Measurements from ENCODE around the gene KRT73.

Gene KRT73

DNA sequence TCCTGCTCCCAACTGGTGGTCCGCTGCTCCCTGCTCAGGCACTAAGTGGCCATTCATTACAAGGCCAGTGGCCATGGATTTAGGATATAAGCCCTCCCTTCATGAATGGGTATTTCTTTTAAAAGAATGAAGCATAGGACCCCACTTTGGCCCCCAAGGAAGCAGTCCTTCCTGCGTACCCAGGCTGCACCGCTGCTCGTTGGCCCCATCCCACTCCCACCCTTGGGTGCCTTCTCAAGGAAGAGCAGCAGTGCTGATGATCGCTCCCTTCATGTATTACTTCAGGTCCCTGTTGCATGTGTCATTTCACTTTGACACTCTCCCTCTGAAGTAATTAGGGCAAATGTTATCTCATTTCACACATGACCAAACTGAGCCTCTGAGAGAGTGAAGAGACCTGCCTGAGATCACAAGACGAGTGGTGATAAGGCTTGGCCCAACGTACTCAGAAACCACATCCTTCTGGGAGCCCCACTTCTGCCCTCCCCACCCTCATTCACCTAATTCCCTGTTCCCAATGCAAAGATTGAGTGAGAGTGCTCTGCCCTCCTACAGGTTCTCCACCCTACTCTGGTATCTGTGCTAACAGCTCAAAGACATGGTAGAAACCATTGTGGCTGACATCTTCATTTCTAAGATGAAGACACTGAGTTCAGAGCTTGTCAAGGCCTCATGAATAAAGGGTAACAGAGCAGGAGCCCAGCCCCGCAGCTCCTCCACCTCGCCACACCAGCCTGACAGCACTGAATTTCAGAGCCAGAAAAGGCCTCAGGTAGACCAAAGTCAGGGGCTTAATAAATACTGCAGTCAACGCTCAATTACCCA, 43.9 kb upstream of the KRT73 start:
- ChIA-PET POLR2A (no interaction called here), CTCF (no interaction called here)
- no peak for DNase-seq (ENCODE audit: extremely low spot score)
- TF ChIP-seq CTBP1 (IDR thresholded peaks at IDR 0.05; ENCODE audit: borderline replicate concordance), result no peak
- no peak for TF ChIP-seq NFRKB (IDR thresholded peaks at IDR 0.05)
- TF ChIP-seq SP1 (IDR thresholded peaks at IDR 0.05), result no peak
- no peak for TF ChIP-seq ARNT (IDR thresholded peaks at IDR 0.05)
- TF ChIP-seq FOXM1 (IDR thresholded peaks at IDR 0.05; ENCODE audit: borderline replicate concordance), result no peak
- no peak for TF ChIP-seq L3MBTL2 (conservative IDR thresholded peaks at IDR 0.05)
- no peak for TF ChIP-seq BHLHE40 (IDR thresholded peaks at IDR 0.05; ENCODE audit: borderline replicate concordance)
- TF ChIP-seq LEF1 (IDR thresholded peaks at IDR 0.05; ENCODE audit: borderline replicate concordance), result no peak
- TF ChIP-seq FOXK2 (IDR thresholded peaks at IDR 0.05), result no peak
- TF ChIP-seq HDGF (IDR thresholded peaks at IDR 0.05; ENCODE audit: borderline replicate concordance), result no peak
- TF ChIP-seq ELF4 (IDR thresholded peaks at IDR 0.05), result no peak

DNA sequence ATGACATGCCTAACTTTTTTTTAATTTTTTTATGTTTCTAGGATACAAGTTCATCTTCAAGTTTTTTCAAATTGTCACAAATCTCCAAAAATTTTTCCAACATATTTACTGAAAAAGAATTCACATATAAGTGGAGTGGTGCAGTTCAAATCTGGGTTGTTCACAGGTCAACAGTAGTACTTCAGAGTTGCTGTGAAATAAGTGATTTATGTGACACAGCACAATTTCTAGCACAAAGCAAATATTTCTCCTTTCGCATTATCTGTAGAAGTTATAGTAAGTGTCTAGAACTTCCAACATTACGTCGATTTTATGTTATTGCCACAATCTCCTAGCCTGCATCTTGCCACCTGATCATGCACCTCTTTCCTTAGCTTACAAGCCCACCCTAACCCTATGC, 43.3 kb upstream of the KRT73 start:
- no peak for DNase-seq (ENCODE audit: extremely low spot score)
- ChIA-PET POLR2A (no interaction called here), CTCF (no interaction called here)
- no peak for TF ChIP-seq SP1 (IDR thresholded peaks at IDR 0.05)

DNA sequence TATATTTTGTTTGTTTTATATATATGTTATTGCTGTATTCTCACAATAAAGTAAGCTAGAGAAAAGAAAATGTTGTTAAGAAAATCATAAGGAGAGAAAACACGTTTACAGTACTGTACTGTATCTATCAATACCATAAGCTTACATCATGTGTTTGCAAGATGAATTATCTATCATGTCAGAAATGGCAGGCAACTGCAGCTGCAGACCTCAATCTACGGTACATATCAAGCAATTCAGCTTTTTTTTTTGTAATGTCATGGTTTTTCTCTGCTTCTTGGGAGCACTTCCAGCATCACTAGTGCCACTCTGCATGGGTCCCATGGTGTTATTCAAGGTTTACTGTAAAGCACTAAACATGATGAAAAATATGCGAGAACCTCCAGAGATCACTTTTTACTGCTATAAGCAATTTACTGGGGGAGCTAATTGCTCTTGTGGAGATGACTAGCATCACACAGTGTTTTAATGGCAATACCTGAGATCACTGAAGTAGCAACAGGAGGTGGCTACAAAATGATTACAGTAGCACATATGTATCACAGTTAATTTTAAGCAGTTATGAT, 42.7 kb upstream of the KRT73 start:
- ChIA-PET POLR2A (no interaction called here), CTCF (interaction anchor here (0.6 kb wide), 1 partner anchor 1240 kb away, joined by 3 read pairs; no protein-coding TSS in a partner anchor)
- no peak for DNase-seq (ENCODE audit: extremely low spot score)
- TF ChIP-seq LEF1 (IDR thresholded peaks at IDR 0.05; ENCODE audit: borderline replicate concordance), result no peak
- TF ChIP-seq FOXM1 (IDR thresholded peaks at IDR 0.05; ENCODE audit: borderline replicate concordance), result no peak
- no peak for TF ChIP-seq HDGF (IDR thresholded peaks at IDR 0.05; ENCODE audit: borderline replicate concordance)
- TF ChIP-seq CTBP1 (IDR thresholded peaks at IDR 0.05; ENCODE audit: borderline replicate concordance), result no peak
- no peak for TF ChIP-seq ARNT (IDR thresholded peaks at IDR 0.05)
- TF ChIP-seq NFRKB (IDR thresholded peaks at IDR 0.05), result no peak
- no peak for TF ChIP-seq BHLHE40 (IDR thresholded peaks at IDR 0.05; ENCODE audit: borderline replicate concordance)
- no peak for TF ChIP-seq ZNF384 (IDR thresholded peaks at IDR 0.05)
- TF ChIP-seq ELF4 (IDR thresholded peaks at IDR 0.05), result no peak
- no peak for TF ChIP-seq FOXA1 (IDR thresholded peaks at IDR 0.05)
- no peak for TF ChIP-seq TARDBP (IDR thresholded peaks at IDR 0.05)
- TF ChIP-seq SP1 (IDR thresholded peaks at IDR 0.05), result no peak
- no peak for TF ChIP-seq SUZ12 (IDR thresholded peaks at IDR 0.05)
- no peak for TF ChIP-seq FOXK2 (IDR thresholded peaks at IDR 0.05)

DNA sequence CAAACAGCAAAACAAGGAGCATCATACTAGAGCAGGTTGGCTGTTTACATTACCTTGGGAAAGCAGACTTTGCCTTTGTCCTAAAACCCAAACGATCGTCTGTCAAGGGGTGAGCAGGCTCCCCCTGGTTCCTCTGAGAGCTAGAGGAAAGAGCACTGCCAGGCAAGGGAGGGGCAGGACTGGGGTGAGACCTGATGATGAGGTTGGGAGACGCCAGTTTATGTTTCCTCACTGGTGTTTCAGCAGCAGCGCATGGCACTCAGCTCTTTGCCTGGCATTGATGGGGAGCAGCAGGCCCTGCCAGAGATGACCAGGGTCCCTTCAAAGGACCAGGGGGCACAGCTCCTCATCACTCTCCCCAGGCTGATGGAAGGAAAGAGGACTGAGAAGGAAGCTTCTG, 41.6 kb upstream of the KRT73 start:
- no peak for TF ChIP-seq L3MBTL2 (conservative IDR thresholded peaks at IDR 0.05)
- TF ChIP-seq, protein P1, sequence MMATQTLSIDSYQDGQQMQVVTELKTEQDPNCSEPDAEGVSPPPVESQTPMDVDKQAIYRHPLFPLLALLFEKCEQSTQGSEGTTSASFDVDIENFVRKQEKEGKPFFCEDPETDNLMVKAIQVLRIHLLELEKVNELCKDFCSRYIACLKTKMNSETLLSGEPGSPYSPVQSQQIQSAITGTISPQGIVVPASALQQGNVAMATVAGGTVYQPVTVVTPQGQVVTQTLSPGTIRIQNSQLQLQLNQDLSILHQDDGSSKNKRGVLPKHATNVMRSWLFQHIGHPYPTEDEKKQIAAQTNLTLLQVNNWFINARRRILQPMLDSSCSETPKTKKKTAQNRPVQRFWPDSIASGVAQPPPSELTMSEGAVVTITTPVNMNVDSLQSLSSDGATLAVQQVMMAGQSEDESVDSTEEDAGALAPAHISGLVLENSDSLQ (IDR thresholded peaks at IDR 0.05), result no peak
- no peak for TF ChIP-seq FOXM1 (IDR thresholded peaks at IDR 0.05; ENCODE audit: borderline replicate concordance)
- no peak for TF ChIP-seq LEF1 (IDR thresholded peaks at IDR 0.05; ENCODE audit: borderline replicate concordance)
- TF ChIP-seq BHLHE40 (IDR thresholded peaks at IDR 0.05; ENCODE audit: borderline replicate concordance), result no peak
- ChIA-PET CTCF (no interaction called here), POLR2A (no interaction called here)
- no peak for DNase-seq (ENCODE audit: extremely low spot score)

DNA sequence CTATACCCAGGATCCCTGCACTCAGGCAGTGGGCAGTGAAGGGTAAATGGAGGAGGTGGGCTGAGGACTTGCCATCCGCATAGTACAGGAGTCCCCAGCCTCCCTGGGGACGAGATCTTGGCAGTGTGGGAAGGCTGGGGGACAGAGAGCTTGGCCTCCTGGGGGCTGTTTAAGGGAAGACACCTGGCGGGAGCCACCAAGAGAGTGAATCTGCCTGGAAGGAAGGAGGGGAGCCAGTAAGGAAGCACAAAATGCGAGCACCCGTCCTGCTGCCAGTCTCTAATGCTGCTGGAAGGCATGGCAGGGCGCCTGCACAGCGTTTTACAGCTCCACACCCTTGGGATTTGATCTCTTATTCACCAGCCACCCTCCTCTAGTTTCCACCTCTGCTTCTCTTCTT, 41.0 kb upstream of the KRT73 start:
- CTCF ChIA-PET, result no interaction called here
- POLR2A ChIA-PET, result no interaction called here
- TF ChIP-seq FOXK2 (IDR thresholded peaks at IDR 0.05) (no peak), LEF1 (IDR thresholded peaks at IDR 0.05; ENCODE audit: borderline replicate concordance) (no peak), NFRKB (IDR thresholded peaks at IDR 0.05) (no peak), ZNF384 (IDR thresholded peaks at IDR 0.05) (no peak), ELF4 (IDR thresholded peaks at IDR 0.05) (no peak), L3MBTL2 (conservative IDR thresholded peaks at IDR 0.05) (no peak), FOXM1 (IDR thresholded peaks at IDR 0.05; ENCODE audit: borderline replicate concordance) (no peak), FOXA1 (IDR thresholded peaks at IDR 0.05) (no peak), ARNT (IDR thresholded peaks at IDR 0.05) (no peak), HDGF (IDR thresholded peaks at IDR 0.05; ENCODE audit: borderline replicate concordance) (no peak), SUZ12 (IDR thresholded peaks at IDR 0.05) (no peak), BHLHE40 (IDR thresholded peaks at IDR 0.05; ENCODE audit: borderline replicate concordance) (no peak)
- TF ChIP-seq, protein P1 (IDR thresholded peaks at IDR 0.05), result no peak

DNA sequence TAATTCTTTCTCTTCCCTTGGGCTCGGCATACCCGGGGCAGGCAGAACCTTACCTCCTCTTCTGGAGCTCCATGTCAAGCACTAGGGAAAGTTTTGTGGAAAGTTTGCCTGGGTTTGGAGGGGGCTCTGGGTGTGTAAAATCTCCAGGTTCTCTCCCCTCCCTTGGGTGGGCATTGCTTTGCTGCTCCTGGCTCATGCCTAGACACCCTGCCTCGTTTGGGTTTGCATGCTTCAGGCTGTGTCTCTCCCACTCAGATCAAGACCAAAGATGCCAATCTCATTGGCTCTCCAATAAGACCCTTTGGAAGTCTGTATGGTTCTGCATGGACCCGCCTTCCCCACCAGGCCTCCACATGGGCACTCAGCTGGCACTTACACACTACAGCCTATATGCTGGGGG, 39.8 kb upstream of the KRT73 start:
- TF ChIP-seq L3MBTL2 (conservative IDR thresholded peaks at IDR 0.05), result no peak
- TF ChIP-seq LEF1 (IDR thresholded peaks at IDR 0.05; ENCODE audit: borderline replicate concordance), result no peak
- TF ChIP-seq FOXA1 (IDR thresholded peaks at IDR 0.05), result no peak
- no peak for TF ChIP-seq TARDBP (IDR thresholded peaks at IDR 0.05)
- no peak for TF ChIP-seq BHLHE40 (IDR thresholded peaks at IDR 0.05; ENCODE audit: borderline replicate concordance)
- no peak for DNase-seq (ENCODE audit: extremely low spot score)
- ChIA-PET POLR2A (no interaction called here), CTCF (no interaction called here)

More for the DNA sequence above, 41.0 kb upstream of the KRT73 start:
- no peak for DNase-seq (ENCODE audit: extremely low spot score)

Data from HEK293T (cell line).